NCI-H2107 treated with DMSO at 0.1 percent for 48 hours (cell line): ENCODE measurements around the gene SLIT1.

ENCODE experiments used
- DNase-seq: peaks from one replicate; lab custom pipeline; 2025; ENCODE audit not compliant: unreplicated experiment; lab: John Stamatoyannopoulos, UW

The SLIT1 gene

GRCh38 chr10:96982149-96982930, 203.4 kb downstream of the SLIT1 start:
- DNase-seq = no peak

GRCh38 chr10:96978621-96979154, 207.1 kb downstream of the SLIT1 start:
- no peak for DNase-seq

GRCh38 chr10:96975136-96975535, 210.6 kb downstream of the SLIT1 start:
- no peak for DNase-seq

GRCh38 chr10:96973809-96974747, 211.7 kb downstream of the SLIT1 start:
- DNase-seq = no peak

GRCh38 chr10:96972264-96972663, 213.5 kb downstream of the SLIT1 start:
- no peak for DNase-seq

GRCh38 chr10:96971324-96971723, 214.4 kb downstream of the SLIT1 start:
- no peak for DNase-seq

GRCh38 chr10:96968682-96969423, 216.9 kb downstream of the SLIT1 start:
- DNase-seq = no peak

- DNase-seq = no peak
Observed at GRCh38 chr10:96967847-96968246, 217.9 kb downstream of the SLIT1 start.

- DNase-seq = no peak
Observed at GRCh38 chr10:96964131-96964530, 221.6 kb downstream of the SLIT1 start.

GRCh38 chr10:96960872-96961271, 224.9 kb downstream of the SLIT1 start:
- DNase-seq = no peak

- DNase-seq = no peak
Observed at GRCh38 chr10:96959733-96960132, 226.0 kb downstream of the SLIT1 start.

GRCh38 chr10:96958071-96958470, 227.7 kb downstream of the SLIT1 start:
- DNase-seq = no peak

- no peak for DNase-seq
Observed at GRCh38 chr10:96955794-96956193, 230.0 kb downstream of the SLIT1 start.

GRCh38 chr10:96951954-96952353, 233.8 kb downstream of the SLIT1 start:
- no peak for DNase-seq

GRCh38 chr10:96949039-96949683, 236.6 kb downstream of the SLIT1 start:
- DNase-seq = no peak
